MM.1S (cell line): ENCODE results near the gene SMYD4.

Experiments
- DNase-seq: peaks from one replicate; pipeline ENCODE4 v3.0.0-alpha.2; 2015
- H2AFZ ChIP-seq: fragments of 300-600 bp; sonication (generic); 2 replicates; pipeline ENCODE4 v1.6.0; 2016; ENCODE audit warnings: antibody characterized with exemption, low read length
- H3F3A ChIP-seq: fragments of 300-600 bp; sonication (generic); 2 replicates; pipeline ENCODE4 v1.6.1; 2016; ENCODE audit warnings: mild to moderate bottlenecking, antibody characterized with exemption, low read length, moderate library complexity, mixed read lengths; ENCODE audit not compliant: insufficient read depth
- H3K27ac ChIP-seq: fragments of 300-600 bp; sonication (generic); 2 replicates; pipeline ENCODE4 v1.5.1; 2016; ENCODE audit warnings: mild to moderate bottlenecking, low read length
- H3K27me3 ChIP-seq: fragments of 300-600 bp; sonication (generic); replicated peaks from 2 replicates; pipeline ENCODE4 v1.6.0; 2016; ENCODE audit warnings: low read length; ENCODE audit not compliant: insufficient read depth
- H3K36me3 ChIP-seq: fragments of 300-600 bp; sonication (generic); replicated peaks from 2 replicates; pipeline ENCODE4 v1.6.1; 2016; ENCODE audit warnings: mild to moderate bottlenecking, low read length, mixed read lengths; ENCODE audit not compliant: insufficient read depth
- H3K4me1 ChIP-seq: fragments of 300-600 bp; sonication (generic); 2 replicates; pipeline ENCODE4 v1.6.1; 2016; ENCODE audit warnings: low read length, mixed read lengths
- H3K4me2 ChIP-seq: fragments of 300-600 bp; sonication (generic); 2 replicates; pipeline ENCODE4 v1.6.0; 2016; ENCODE audit warnings: low read depth, low read length
- H3K4me3 ChIP-seq: fragments of 300-600 bp; sonication (generic); 2 replicates; pipeline ENCODE4 v1.5.1; 2016; ENCODE audit warnings: low read length, mixed read lengths
- H3K79me2 ChIP-seq: fragments of 300-600 bp; sonication (generic); 2 replicates; pipeline ENCODE4 v1.6.1; 2016; ENCODE audit warnings: mixed run types, low read length, mixed read lengths
- H3K9ac ChIP-seq: fragments of 300-600 bp; sonication (generic); 2 replicates; pipeline ENCODE4 v1.6.1; 2016; ENCODE audit warnings: low read length, mixed read lengths
- H3K9me2 ChIP-seq: fragments of 300-600 bp; sonication (generic); replicated peaks from 2 replicates; pipeline ENCODE4 v1.6.1; 2016; ENCODE audit warnings: mild to moderate bottlenecking, low read length, mixed read lengths; ENCODE audit not compliant: insufficient read depth
- H3K9me3 ChIP-seq: fragments of 300-600 bp; sonication (generic); replicated peaks from 2 replicates; pipeline ENCODE4 v1.6.1; 2016; ENCODE audit warnings: mild to moderate bottlenecking, low read length, mixed read lengths; ENCODE audit not compliant: insufficient read depth
- H4K20me1 ChIP-seq: fragments of 300-600 bp; sonication (generic); 2 replicates; pipeline ENCODE4 v1.6.1; 2016; ENCODE audit warnings: mild to moderate bottlenecking, low read length, moderate library complexity, mixed read lengths; ENCODE audit not compliant: insufficient read depth
- CTCF ChIP-seq: fragments of 300-600 bp; sonication (generic); IDR thresholded peaks from 2 replicates; pipeline ENCODE4 v1.5.1; 2016; ENCODE audit warnings: antibody characterized with exemption, low read length, mixed read lengths
- EZH2 ChIP-seq: fragments of 300-600 bp; sonication (generic); optimal IDR thresholded peaks from 2 replicates; pipeline ENCODE3; 2017; ENCODE audit warnings: low read depth, mild to moderate bottlenecking, antibody characterized with exemption, low read length, mixed read lengths
- EZH2phosphoT487 ChIP-seq: fragments of 300-600 bp; sonication (generic); IDR thresholded peaks from 2 replicates; pipeline ENCODE4 v1.6.1; 2018; ENCODE audit warnings: antibody characterized with exemption, low read length

SMYD4 gene

GRCh38 chr17:1730326-1731193 lies 99.1 kb downstream of the SMYD4 start:
- Histone ChIP-seq H3K4me2 (no peak overlapping the region), H3K4me1 (no peaks in the 10 kb centered on the region), H3K79me2 (peaks cover 12% of the 10 kb centered on the region), H2AFZ (no peak overlapping the region), H4K20me1 (no peaks in the 10 kb centered on the region), H3K4me3 (no peak overlapping the region), H3K36me3 (no peaks in the 10 kb centered on the region), H3K27ac (no peak overlapping the region), H3K9me2 (no peaks in the 10 kb centered on the region), H3K27me3 (no peaks in the 10 kb centered on the region), H3F3A (no peaks in the 10 kb centered on the region), H3K9ac (no peak overlapping the region), H3K9me3 (no peaks in the 10 kb centered on the region)
- TF ChIP-seq EZH2, result no peak
- no peak for TF ChIP-seq CTCF
- no peak for TF ChIP-seq EZH2phosphoT487
- no peak for DNase-seq

- no peak overlapping the region for H3K4me2 ChIP-seq
- peaks cover 5% of the 10 kb centered on the region for H3K4me1 ChIP-seq
- no peaks in the 10 kb centered on the region for H3K36me3 ChIP-seq
- H2AFZ ChIP-seq, result no peak overlapping the region
- no peaks in the 10 kb centered on the region for H3K27me3 ChIP-seq
- H3K9ac ChIP-seq, result no peak overlapping the region
- peaks cover 18% of the 10 kb centered on the region for H3K79me2 ChIP-seq
- no peaks in the 10 kb centered on the region for H4K20me1 ChIP-seq
- H3K9me3 ChIP-seq, result no peaks in the 10 kb centered on the region
- no peak for TF ChIP-seq CTCF
- no peak for TF ChIP-seq EZH2
- no peak for TF ChIP-seq EZH2phosphoT487
- no peaks in the 10 kb centered on the region for H3F3A ChIP-seq
- H3K27ac ChIP-seq, result no peak overlapping the region
- no peak for DNase-seq
- H3K9me2 ChIP-seq, result no peaks in the 10 kb centered on the region
- no peak overlapping the region for H3K4me3 ChIP-seq
These were observed 99.8 kb downstream of the SMYD4 start for GRCh38 chr17:1729966-1730325.
